Chondrocyte (in vitro differentiated cells): ENCODE measurements around the gene AASS. TPM values are rescaled to one million over a fixed set of nuclear protein-coding genes. Genes with fewer than 3 reads are reported as not detected.
"Not testable (repeated sequence)": the region's sequence is repeated elsewhere in the genome, so short reads cannot be mapped to it uniquely, and the experiment has no call there.

Source experiments
- DNase-seq: peaks from one replicate; pipeline ENCODE4 v3.0.0; 2021; ENCODE audit warnings: mixed read lengths, low spot score
- H3K27ac Mint-ChIP-seq: one replicate; pipeline ENCODE4 v1.8.0; 2021; ENCODE audit warnings: mild to moderate bottlenecking, moderate library complexity, mixed read lengths; ENCODE audit not compliant: unreplicated experiment
- H3K27me3 Mint-ChIP-seq: 2 replicates; pipeline ENCODE4 v1.8.0; 2021; ENCODE audit warnings: low read depth, mixed read lengths
- H3K36me3 Mint-ChIP-seq: 2 replicates; pipeline ENCODE4 v1.8.0; 2021; ENCODE audit warnings: low read depth, mixed read lengths
- H3K4me1 Mint-ChIP-seq: 2 replicates; pipeline ENCODE4 v1.8.0; 2021; ENCODE audit warnings: low read depth, mild to moderate bottlenecking, mixed read lengths
- H3K4me3 Mint-ChIP-seq: one replicate; pipeline ENCODE4 v1.8.0; 2021; ENCODE audit warnings: mild to moderate bottlenecking, moderate library complexity, mixed read lengths; ENCODE audit not compliant: unreplicated experiment
- H3K9me3 Mint-ChIP-seq: 2 replicates; pipeline ENCODE4 v1.8.0; 2021; ENCODE audit warnings: low read depth, mixed read lengths
- CTCF ChIP-seq: fragments of 200-600 bp; sonication (generic); IDR thresholded peaks from 2 replicates; pipeline ENCODE4 v1.5.0; 2021; ENCODE audit warnings: antibody characterized with exemption, mild to moderate bottlenecking, moderate library complexity
- total RNA-seq: library from RNA; stranded (reverse); gene quantifications from 3 replicates; pipeline ENCODE4 v1.2.1, GENCODE V29; 2021

The AASS gene
- total RNA-seq, 1 donor from 2014 or later: 7.3 TPM

GRCh38 chr7:122136639-122137245 is 7.3 kb downstream of the AASS start:
- no peak for TF ChIP-seq CTCF
- Mint-ChIP-seq H3K27me3 (no peaks in the 10 kb centered on the region), H3K4me1 (peaks cover 30% of the 10 kb centered on the region), H3K4me3 (peak overlapping the region; percentile 55), H3K9me3 (no peaks in the 10 kb centered on the region), H3K27ac (peak overlapping the region; percentile 65), H3K36me3 (no peaks in the 10 kb centered on the region)
- no peak for DNase-seq

GRCh38 chr7:122136078-122136477 is 8.0 kb downstream of the AASS start:
- no peaks in the 10 kb centered on the region for H3K36me3 Mint-ChIP-seq
- no peak overlapping the region for H3K27ac Mint-ChIP-seq
- H3K9me3 Mint-ChIP-seq: no peaks in the 10 kb centered on the region
- no peak for DNase-seq
- H3K4me1 Mint-ChIP-seq: peaks cover 23% of the 10 kb centered on the region
- no peaks in the 10 kb centered on the region for H3K27me3 Mint-ChIP-seq
- H3K4me3 Mint-ChIP-seq: no peak overlapping the region
- TF ChIP-seq CTCF: no peak

- H3K27ac Mint-ChIP-seq: no peak overlapping the region
- H3K27me3 Mint-ChIP-seq: no peaks in the 10 kb centered on the region
- no peak for DNase-seq
- no peak overlapping the region for H3K4me3 Mint-ChIP-seq
- no peaks in the 10 kb centered on the region for H3K36me3 Mint-ChIP-seq
- peaks cover 23% of the 10 kb centered on the region for H3K4me1 Mint-ChIP-seq
- H3K9me3 Mint-ChIP-seq: no peaks in the 10 kb centered on the region
- TF ChIP-seq CTCF: no peak
These were observed 8.8 kb downstream of the AASS start for GRCh38 chr7:122135275-122135674.

- H3K4me1 Mint-ChIP-seq: peaks cover 23% of the 10 kb centered on the region
- H3K27me3 Mint-ChIP-seq, H3K27ac Mint-ChIP-seq, H3K4me3 Mint-ChIP-seq, DNase-seq, H3K36me3 Mint-ChIP-seq, H3K9me3 Mint-ChIP-seq: not testable (repeated sequence)
These were observed 9.3 kb downstream of the AASS start for GRCh38 chr7:122134793-122135192.

- peaks cover 22% of the 10 kb centered on the region for H3K4me1 Mint-ChIP-seq
- DNase-seq: no peak
- no peaks in the 10 kb centered on the region for H3K27me3 Mint-ChIP-seq
- TF ChIP-seq CTCF: no peak
- H3K4me3 Mint-ChIP-seq: no peak overlapping the region
- H3K27ac Mint-ChIP-seq: no peak overlapping the region
- H3K9me3 Mint-ChIP-seq: no peaks in the 10 kb centered on the region
- no peaks in the 10 kb centered on the region for H3K36me3 Mint-ChIP-seq
These were observed 10.6 kb downstream of the AASS start for GRCh38 chr7:122133477-122133876.

- H3K27ac Mint-ChIP-seq: no peak overlapping the region
- H3K4me3 Mint-ChIP-seq: no peak overlapping the region
- DNase-seq: no peak
- H3K9me3 Mint-ChIP-seq: no peaks in the 10 kb centered on the region
- H3K27me3 Mint-ChIP-seq: no peaks in the 10 kb centered on the region
- TF ChIP-seq CTCF: no peak
- H3K36me3 Mint-ChIP-seq: no peaks in the 10 kb centered on the region
- peaks cover 12% of the 10 kb centered on the region for H3K4me1 Mint-ChIP-seq
These were observed 11.7 kb downstream of the AASS start for GRCh38 chr7:122132341-122132740.
